SU-DHL-6 (cell line): ENCODE measurements around the gene RBP5.

Experiments
- EZH2phosphoT487 ChIP-seq: fragments of 200-600 bp; sonication (generic), shearing (Covaris generic); conservative IDR thresholded peaks from 2 replicates; pipeline ENCODE4 v1.6.1; 2018; ENCODE audit warnings: mild to moderate bottlenecking, antibody characterized with exemption, low read length, moderate library complexity, mixed read lengths
- TF ChIP-seq, protein P1 (sequence below): fragments of 200-600 bp; sonication (generic); IDR thresholded peaks from one replicate; pipeline ENCODE4 v1.5.1; 2017; ENCODE audit warnings: antibody characterized with exemption, mild to moderate bottlenecking, low read length, moderate library complexity; ENCODE audit not compliant: insufficient read depth, poor library complexity, severe bottlenecking

DNA sequence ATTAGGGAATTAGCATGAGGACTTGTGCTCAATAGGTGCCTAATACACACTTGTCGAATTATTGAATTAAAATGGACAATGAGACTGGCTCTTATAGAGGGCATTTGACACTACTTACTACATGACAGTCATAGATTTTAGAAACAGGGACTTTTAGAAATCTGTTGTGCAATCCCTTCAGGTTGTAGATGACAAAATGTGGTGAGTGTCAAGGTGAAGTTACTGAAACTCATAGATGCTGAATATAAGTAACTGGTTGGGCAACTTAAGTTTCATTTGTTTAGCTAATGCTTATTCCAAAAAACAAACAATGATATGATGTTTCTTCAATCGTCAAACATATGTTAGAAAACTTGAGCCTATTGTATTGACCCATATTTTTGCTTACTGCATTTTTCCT lies 47.9 kb upstream of the RBP5 start:
- no peak for TF ChIP-seq EZH2phosphoT487
- TF ChIP-seq, protein P1, sequence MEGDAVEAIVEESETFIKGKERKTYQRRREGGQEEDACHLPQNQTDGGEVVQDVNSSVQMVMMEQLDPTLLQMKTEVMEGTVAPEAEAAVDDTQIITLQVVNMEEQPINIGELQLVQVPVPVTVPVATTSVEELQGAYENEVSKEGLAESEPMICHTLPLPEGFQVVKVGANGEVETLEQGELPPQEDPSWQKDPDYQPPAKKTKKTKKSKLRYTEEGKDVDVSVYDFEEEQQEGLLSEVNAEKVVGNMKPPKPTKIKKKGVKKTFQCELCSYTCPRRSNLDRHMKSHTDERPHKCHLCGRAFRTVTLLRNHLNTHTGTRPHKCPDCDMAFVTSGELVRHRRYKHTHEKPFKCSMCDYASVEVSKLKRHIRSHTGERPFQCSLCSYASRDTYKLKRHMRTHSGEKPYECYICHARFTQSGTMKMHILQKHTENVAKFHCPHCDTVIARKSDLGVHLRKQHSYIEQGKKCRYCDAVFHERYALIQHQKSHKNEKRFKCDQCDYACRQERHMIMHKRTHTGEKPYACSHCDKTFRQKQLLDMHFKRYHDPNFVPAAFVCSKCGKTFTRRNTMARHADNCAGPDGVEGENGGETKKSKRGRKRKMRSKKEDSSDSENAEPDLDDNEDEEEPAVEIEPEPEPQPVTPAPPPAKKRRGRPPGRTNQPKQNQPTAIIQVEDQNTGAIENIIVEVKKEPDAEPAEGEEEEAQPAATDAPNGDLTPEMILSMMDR, result no peak
